GM11168 (cell line): ENCODE measurements around the gene OR51G2.
"Not testable (repeated sequence)": the region's sequence is repeated elsewhere in the genome, so short reads cannot be mapped to it uniquely, and the experiment has no call there.

Experiments
- in situ Hi-C: fragments of 300-500 bp; cut with MboI; formaldehyde crosslinking; loops from one replicate; pipeline ENCODE4 v1.12.0; 2022; ENCODE audit warnings: low sequenced_read_pairs; ENCODE audit not compliant: unreplicated experiment

The OR51G2 gene

GRCh38 chr11:4919250-4919649, at the start of gene OR51G2:
Gene OR51G2, minus strand, starts transcription at chr11:4919350. Its CDS starts 3,687 bp downstream, at chr11:4915663.
- in situ Hi-C loops = no loop called here

GRCh38 chr11:4962816-4963215, 43.7 kb upstream of the OR51G2 start:
- in situ Hi-C loops = no loop called here

- in situ Hi-C loops = no loop called here
Observed at GRCh38 chr11:4960877-4961276, 41.7 kb upstream of the OR51G2 start.

- in situ Hi-C loops = no loop called here
Observed at GRCh38 chr11:4957396-4957795, 38.2 kb upstream of the OR51G2 start.

GRCh38 chr11:4955613-4956012, 36.5 kb upstream of the OR51G2 start, which contains the start of gene OR51A2:
Gene OR51A2, minus strand, starts transcription at chr11:4955713. Its CDS starts 0 bp downstream, at chr11:4955713.
- in situ Hi-C loops = not testable (repeated sequence)

GRCh38 chr11:4947505-4947904, 28.4 kb upstream of the OR51G2 start, which contains the start of gene OR51A4:
Gene OR51A4, minus strand, starts transcription at chr11:4947605. Its CDS starts 505 bp downstream, at chr11:4947100.
- in situ Hi-C loops = no loop called here

GRCh38 chr11:4936745-4937144, 17.6 kb upstream of the OR51G2 start:
- in situ Hi-C loops = no loop called here

GRCh38 chr11:4932751-4933150, 13.6 kb upstream of the OR51G2 start:
- in situ Hi-C loops = no loop called here

GRCh38 chr11:4926608-4927007, 7.5 kb upstream of the OR51G2 start:
- in situ Hi-C loops = no loop called here

GRCh38 chr11:4924239-4924638, 5.1 kb upstream of the OR51G2 start, which contains the start of gene OR51G1:
Gene OR51G1, minus strand, starts transcription at chr11:4924339. Its CDS starts 0 bp downstream, at chr11:4924339.
- in situ Hi-C loops = no loop called here

GRCh38 chr11:4922304-4922703, 3.2 kb upstream of the OR51G2 start:
- in situ Hi-C loops = no loop called here

- in situ Hi-C loops = no loop called here
Observed at GRCh38 chr11:4921796-4922195, 2.6 kb upstream of the OR51G2 start.

GRCh38 chr11:4916581-4916980, 2.6 kb downstream of the OR51G2 start:
- in situ Hi-C loops = no loop called here

- in situ Hi-C loops = no loop called here
Observed at GRCh38 chr11:4903484-4903883, 15.7 kb downstream of the OR51G2 start, which contains the start of gene OR51A7. Gene OR51A7, plus strand, starts transcription at chr11:4903783. Its CDS starts 3,587 bp downstream, at chr11:4907370.

GRCh38 chr11:4891996-4892640, 27.0 kb downstream of the OR51G2 start:
- in situ Hi-C loops = no loop called here

- in situ Hi-C loops = no loop called here
Observed at GRCh38 chr11:4890279-4890678, 28.9 kb downstream of the OR51G2 start.

- in situ Hi-C loops = no loop called here
Observed at GRCh38 chr11:4887591-4887990, 31.6 kb downstream of the OR51G2 start.

- in situ Hi-C loops = no loop called here
Observed at GRCh38 chr11:4886186-4886585, 33.0 kb downstream of the OR51G2 start.

- in situ Hi-C loops = no loop called here
Observed at GRCh38 chr11:4884361-4884760, 34.8 kb downstream of the OR51G2 start.

- in situ Hi-C loops = no loop called here
Observed at GRCh38 chr11:4882543-4882942, 36.6 kb downstream of the OR51G2 start.

GRCh38 chr11:4881860-4882500, 37.2 kb downstream of the OR51G2 start, which contains the start of gene OR51T1:
Gene OR51T1, plus strand, starts transcription at chr11:4881900. Its CDS starts 0 bp downstream, at chr11:4881900.
- in situ Hi-C loops = no loop called here
